Glutamatergic neuron (in vitro differentiated cells): ENCODE results near the gene IL32. TPM values are rescaled to one million over a fixed set of nuclear protein-coding genes. Genes with fewer than 3 reads are reported as not detected.

Source experiments
- DNase-seq: peaks from one replicate; pipeline ENCODE4 v3.0.0; 2022
- H3K27ac Mint-ChIP-seq: one replicate; pipeline ENCODE4 v1.8.0; 2020; ENCODE audit warnings: mild to moderate bottlenecking, mixed read lengths, inconsistent platforms; ENCODE audit not compliant: unreplicated experiment
- H3K27me3 Mint-ChIP-seq: one replicate; pipeline ENCODE4 v1.8.0; 2020; ENCODE audit warnings: mild to moderate bottlenecking, moderate library complexity, mixed read lengths, inconsistent platforms; ENCODE audit not compliant: unreplicated experiment
- H3K36me3 Mint-ChIP-seq: one replicate; pipeline ENCODE4 v1.8.0; 2020; ENCODE audit warnings: mild to moderate bottlenecking, mixed read lengths, inconsistent platforms; ENCODE audit not compliant: unreplicated experiment
- H3K4me1 Mint-ChIP-seq: one replicate; pipeline ENCODE4 v1.8.0; 2020; ENCODE audit warnings: mild to moderate bottlenecking, low read depth, mixed read lengths, inconsistent platforms; ENCODE audit not compliant: unreplicated experiment
- H3K4me3 Mint-ChIP-seq: one replicate; pipeline ENCODE4 v1.8.0; 2020; ENCODE audit warnings: mild to moderate bottlenecking, mixed read lengths, inconsistent platforms; ENCODE audit not compliant: unreplicated experiment
- H3K9me3 Mint-ChIP-seq: one replicate; pipeline ENCODE4 v1.8.0; 2020; ENCODE audit warnings: mild to moderate bottlenecking, moderate library complexity, mixed read lengths, inconsistent platforms; ENCODE audit not compliant: unreplicated experiment
- long read RNA-seq: library from polyadenylated mRNA; unstranded; transcript quantifications from one replicate; pipeline ENCODE4 v2.0.0, GENCODE V29; 2020; ENCODE audit not compliant: unreplicated experiment
- total RNA-seq: library from RNA; stranded (reverse); fragmentation: NEBNext Ultra II Directional; extraction: Animal tissue kit (Norgen Biotek cat#: 25700); gene quantifications from one replicate; pipeline ENCODE4 v1.2.1, GENCODE V29; 2021; ENCODE audit not compliant: unreplicated experiment
- TF ChIP-seq, protein P1 (sequence below): fragments of 200-600 bp; sonication (generic); IDR thresholded peaks from one replicate; pipeline ENCODE4 v1.5.0; 2021; ENCODE audit not compliant: partially characterized antibody, unreplicated experiment

The IL32 gene, protein sequence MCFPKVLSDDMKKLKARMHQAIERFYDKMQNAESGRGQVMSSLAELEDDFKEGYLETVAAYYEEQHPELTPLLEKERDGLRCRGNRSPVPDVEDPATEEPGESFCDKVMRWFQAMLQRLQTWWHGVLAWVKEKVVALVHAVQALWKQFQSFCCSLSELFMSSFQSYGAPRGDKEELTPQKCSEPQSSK
- total RNA-seq = 1.3 TPM
- long read RNA-seq, partial matches to known transcripts = 0 of 1 reads
- long read RNA-seq, other reads (novel, unspliced or antisense) = 0 of 1 reads

DNA sequence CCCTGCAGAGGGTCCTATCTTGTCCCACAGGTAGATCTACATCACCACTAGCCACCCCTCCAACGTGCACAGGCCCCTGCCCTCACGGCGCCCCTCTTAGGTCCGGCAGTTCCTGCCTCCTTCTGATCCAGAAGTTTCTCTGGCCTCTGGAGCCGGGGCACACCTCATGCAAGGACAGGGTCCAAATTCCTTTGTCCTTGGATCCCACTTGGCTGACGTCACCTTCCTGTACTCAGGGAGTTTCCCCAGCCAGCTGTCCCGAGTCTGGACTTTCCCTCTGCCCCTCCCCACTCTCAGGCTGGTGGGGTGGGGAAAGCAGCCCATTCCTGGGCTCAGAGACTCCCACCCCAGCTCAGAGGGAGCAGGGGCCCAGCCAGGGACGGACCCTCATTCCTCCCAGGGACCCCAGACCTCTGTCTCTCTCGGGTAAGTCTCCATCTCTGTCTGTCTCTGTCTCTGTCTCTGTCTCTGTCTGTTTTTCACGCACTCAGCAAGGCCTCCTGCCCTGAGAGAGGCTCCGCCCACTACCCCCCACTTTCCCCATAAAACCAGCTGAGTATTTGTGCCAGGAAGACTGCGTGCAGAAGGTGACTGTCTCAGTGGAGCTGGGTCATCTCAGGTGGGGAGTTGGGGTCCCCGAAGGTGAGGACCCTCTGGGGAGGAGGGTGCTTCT lies at the start of gene IL32:
IL32 (plus strand) TSS at position 572 of the 673 bp plus-strand sequence. CDS start 172 bp downstream, outside the sequence.
- no peaks in the 10 kb centered on the region for H3K4me1 Mint-ChIP-seq
- DNase-seq = no peak
- H3K4me3 Mint-ChIP-seq = no peak within 1 kb of the TSS
- TF ChIP-seq, protein P1, sequence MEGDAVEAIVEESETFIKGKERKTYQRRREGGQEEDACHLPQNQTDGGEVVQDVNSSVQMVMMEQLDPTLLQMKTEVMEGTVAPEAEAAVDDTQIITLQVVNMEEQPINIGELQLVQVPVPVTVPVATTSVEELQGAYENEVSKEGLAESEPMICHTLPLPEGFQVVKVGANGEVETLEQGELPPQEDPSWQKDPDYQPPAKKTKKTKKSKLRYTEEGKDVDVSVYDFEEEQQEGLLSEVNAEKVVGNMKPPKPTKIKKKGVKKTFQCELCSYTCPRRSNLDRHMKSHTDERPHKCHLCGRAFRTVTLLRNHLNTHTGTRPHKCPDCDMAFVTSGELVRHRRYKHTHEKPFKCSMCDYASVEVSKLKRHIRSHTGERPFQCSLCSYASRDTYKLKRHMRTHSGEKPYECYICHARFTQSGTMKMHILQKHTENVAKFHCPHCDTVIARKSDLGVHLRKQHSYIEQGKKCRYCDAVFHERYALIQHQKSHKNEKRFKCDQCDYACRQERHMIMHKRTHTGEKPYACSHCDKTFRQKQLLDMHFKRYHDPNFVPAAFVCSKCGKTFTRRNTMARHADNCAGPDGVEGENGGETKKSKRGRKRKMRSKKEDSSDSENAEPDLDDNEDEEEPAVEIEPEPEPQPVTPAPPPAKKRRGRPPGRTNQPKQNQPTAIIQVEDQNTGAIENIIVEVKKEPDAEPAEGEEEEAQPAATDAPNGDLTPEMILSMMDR = no peak
- H3K9me3 Mint-ChIP-seq = peaks cover 5% of the 10 kb centered on the region
- peaks cover 1% of the 10 kb centered on the region for H3K27me3 Mint-ChIP-seq
- no peak within 1 kb of the TSS for H3K27ac Mint-ChIP-seq
- no peaks in the 10 kb centered on the region for H3K36me3 Mint-ChIP-seq

DNA sequence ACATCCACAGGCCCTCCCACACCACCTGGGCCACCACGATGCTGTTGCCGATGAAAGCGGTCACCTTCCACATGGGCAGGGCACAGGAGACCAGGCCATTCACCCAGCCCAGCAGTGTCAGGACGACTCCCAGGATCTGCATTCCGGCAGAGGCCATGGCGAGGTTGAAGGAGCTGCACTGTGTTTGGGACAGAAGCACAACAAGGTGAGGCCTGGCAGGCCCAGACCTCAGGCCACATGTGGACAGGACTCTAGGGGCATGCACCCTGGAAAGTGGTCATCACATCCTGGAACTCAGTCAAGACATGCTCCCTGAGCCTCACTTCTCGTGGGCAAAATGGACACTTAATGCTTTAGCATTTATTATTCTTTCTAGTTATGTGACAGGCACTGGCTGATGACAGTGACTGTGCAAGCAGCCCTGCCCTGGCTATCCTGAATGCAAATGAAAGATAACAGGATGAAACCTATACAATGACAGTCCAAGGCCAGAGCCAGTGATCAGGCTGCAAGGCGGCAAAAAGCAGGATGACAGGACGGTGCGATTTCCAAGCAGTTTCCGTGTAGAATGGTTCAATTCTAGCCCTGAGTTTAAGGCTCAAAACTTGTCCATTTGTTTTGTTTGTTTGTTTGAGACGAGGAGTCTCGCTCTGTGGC lies 49.4 kb upstream of the IL32 start:
- Mint-ChIP-seq H3K4me3 (no peak overlapping the region), H3K4me1 (no peaks in the 10 kb centered on the region), H3K9me3 (peaks cover 5% of the 10 kb centered on the region), H3K27me3 (peaks cover 16% of the 10 kb centered on the region), H3K36me3 (no peaks in the 10 kb centered on the region), H3K27ac (no peak overlapping the region)
- DNase-seq = no peak
- TF ChIP-seq, protein P1 = no peak

DNA sequence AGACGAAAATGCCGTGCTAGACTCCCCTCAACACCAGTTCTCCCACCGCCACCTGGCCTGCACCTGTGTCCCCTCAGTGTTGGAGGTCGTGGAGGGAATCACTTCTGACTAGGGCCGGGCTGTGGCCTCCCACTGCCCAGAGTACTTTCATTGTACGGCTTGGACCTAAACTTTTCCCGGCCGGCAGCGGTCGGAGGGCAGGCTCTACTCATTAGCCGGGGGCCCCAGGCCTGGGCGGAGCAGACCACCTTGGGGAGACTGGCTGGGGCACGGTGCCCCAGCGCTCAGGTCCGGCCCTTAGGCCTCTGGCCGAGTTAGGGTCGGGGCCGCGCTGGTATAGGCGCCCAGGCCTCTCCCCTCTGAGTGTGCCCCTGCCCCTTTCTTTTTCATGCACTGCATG lies 48.1 kb upstream of the IL32 start:
- peak overlapping the region; percentile 76 for H3K4me3 Mint-ChIP-seq

DNA sequence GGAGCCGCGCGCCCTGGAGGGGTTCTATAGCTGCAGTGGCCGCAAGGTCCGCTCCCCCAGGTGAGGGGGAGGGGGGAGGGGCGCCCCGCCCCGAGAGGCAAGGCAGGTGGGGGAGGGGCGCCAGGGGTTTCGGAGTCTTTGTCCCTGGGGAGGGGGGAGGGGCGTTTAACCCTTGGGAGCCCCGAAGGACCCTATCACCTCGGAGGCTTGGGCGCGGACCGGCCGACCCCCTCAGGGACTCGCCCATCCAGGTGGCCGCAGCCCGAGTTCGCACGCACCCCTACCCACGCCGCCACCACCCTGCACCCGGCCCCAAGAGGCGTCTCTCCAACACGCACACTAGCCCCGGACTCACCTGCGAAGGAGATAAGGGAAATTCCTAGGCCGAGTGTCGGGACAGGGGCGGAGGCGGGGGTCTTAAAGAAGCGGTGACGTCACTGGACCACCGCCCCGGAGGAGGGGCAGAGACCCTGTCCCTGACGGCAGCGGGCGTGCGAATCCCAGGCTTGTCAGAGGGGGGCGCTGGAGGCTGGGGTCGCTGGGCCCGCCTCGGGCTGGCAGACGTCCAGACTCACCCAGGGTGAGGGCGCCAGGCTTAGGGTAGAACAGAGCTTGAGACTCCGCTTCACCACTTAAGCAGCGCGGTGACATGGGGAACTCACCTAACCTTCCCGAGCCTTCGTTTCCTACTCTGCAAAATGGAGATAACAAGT lies 47.5 kb upstream of the IL32 start, which contains the start of gene CLDN6:
CLDN6 (minus strand) TSS at position 390 of the 713 bp plus-strand sequence. CDS start 2,162 bp downstream, outside the sequence.
- Mint-ChIP-seq H3K36me3 (no peaks in the 10 kb centered on the region), H3K27me3 (peaks cover 19% of the 10 kb centered on the region), H3K4me3 (peak within 1 kb of the TSS; percentile 90), H3K27ac (peak within 1 kb of the TSS; percentile 78), H3K9me3 (peaks cover 2% of the 10 kb centered on the region), H3K4me1 (peaks cover 9% of the 10 kb centered on the region)
- peak; percentile 90 for DNase-seq
- TF ChIP-seq, protein P1 = peak; percentile 70

More for the DNA sequence above, 48.1 kb upstream of the IL32 start:
- H3K9me3 Mint-ChIP-seq = peaks cover 2% of the 10 kb centered on the region
- DNase-seq = no peak
- H3K4me1 Mint-ChIP-seq = peaks cover 7% of the 10 kb centered on the region
- no peak overlapping the region for H3K27ac Mint-ChIP-seq
- no peaks in the 10 kb centered on the region for H3K36me3 Mint-ChIP-seq
- peaks cover 19% of the 10 kb centered on the region for H3K27me3 Mint-ChIP-seq
- TF ChIP-seq, protein P1 = no peak
